Omental fat pad (tissue), 4 donors: Measurements from ENCODE around the gene PRKD1. TPM values are rescaled to one million over a fixed set of nuclear protein-coding genes. Genes with fewer than 3 reads are reported as not detected.
"Not testable (repeated sequence)": the region's sequence is repeated elsewhere in the genome, so short reads cannot be mapped to it uniquely, and the experiment has no call there.

Experiments
- ATAC-seq: fragments of 150-250 bp; one replicate; pipeline ENCODE4 v1.9.1; 2016; ENCODE audit warnings: mild to moderate bottlenecking, moderate library complexity; ENCODE audit not compliant: low FRiP score
- DNase-seq: peaks from one replicate; pipeline ENCODE4 v3.0.0-alpha.2; 2019; ENCODE audit warnings: low spot score
- CTCF ChIP-seq, 3 donors: fragments of 450-650 bp; IDR thresholded peaks; one replicate each; pipeline ENCODE4 v1.5.1; 2016 to 2017; ENCODE audit warnings: antibody characterized with exemption in 3 of 3, mild to moderate bottlenecking in 3 of 3, moderate library complexity in 2 of 3
- total RNA-seq, 4 donors: library from RNA; depleted of rRNA; stranded (reverse); fragments of >200 nt; gene quantifications; one replicate each; pipeline ENCODE4 v1.1.0, GENCODE V29; 2016

PRKD1 gene
- total RNA-seq, 4 donors from 2014 or later: 9.1 to 34.7 (median 14.6) TPM

- no peak for TF ChIP-seq CTCF (IDR thresholded peaks at IDR 0.05)
- ATAC-seq (no peak), DNase-seq (no peak)
Observed at GRCh38 chr14:29842228-29842627, 85.4 kb downstream of the PRKD1 start.

- DNase-seq, ATAC-seq: not testable (repeated sequence)
Observed at GRCh38 chr14:29840369-29840892, 87.2 kb downstream of the PRKD1 start.

DNA sequence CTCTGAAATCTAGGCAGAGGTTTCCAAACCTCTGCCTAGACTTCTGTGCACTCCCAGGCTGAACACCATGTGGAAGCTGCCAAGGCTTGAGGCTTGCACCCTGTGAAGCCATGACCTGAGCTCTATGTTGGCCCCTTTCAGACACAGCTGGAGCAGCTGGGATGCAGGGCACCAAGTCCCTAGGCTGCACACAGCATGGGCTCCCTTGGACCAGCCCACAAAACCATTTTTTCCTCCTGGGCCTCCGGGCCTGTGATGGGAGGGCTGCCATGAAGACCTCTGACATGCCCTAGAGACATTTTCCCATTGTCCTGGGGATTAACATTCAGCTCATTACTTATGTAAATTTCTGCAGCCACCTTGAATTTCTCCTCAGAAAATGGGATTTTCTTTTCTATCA is 88.0 kb downstream of the PRKD1 start:
- ATAC-seq, DNase-seq: not testable (repeated sequence)

DNA sequence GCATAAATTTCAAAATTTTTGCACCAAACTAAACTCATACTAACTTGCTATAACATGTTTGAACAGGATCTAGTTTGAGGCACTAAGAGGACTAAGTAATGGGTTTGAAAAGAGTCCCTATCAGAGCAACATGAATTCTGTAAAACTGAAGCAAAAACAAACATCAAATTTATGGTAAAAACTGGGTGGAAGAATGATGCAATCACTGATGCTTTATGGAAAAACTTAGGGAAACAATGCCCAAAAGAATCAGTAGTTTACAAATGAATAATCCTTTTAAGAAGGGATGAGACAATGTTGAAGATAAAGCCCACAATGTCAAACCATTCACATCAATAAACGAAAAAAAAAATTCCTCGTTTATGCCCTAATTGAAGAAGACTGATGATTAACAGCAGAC is 88.9 kb downstream of the PRKD1 start:
- no peak for DNase-seq
- TF ChIP-seq CTCF (IDR thresholded peaks at IDR 0.05): no peak
- no peak for ATAC-seq

DNA sequence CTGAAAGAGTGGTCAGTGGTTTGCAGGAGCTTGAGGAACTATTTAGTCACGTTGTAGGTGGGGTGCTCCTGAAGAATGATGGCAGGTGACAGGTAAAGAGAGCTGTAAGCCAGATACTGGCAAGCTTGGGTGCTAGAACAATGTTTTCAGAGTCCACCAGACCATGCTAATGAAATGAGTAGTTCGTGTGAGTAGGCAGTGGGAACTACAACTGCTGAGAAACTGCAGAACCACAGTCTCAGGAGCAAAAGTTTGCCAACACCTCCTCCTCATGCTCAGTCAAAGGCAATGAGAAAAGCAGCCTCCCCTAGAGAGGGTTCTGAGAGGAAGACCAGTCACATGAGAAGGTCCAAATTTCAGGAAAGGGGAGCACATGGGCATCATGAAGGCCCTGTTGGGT is 91.3 kb downstream of the PRKD1 start:
- ATAC-seq (no peak), DNase-seq (no peak)
- TF ChIP-seq CTCF (IDR thresholded peaks at IDR 0.05): no peak

DNA sequence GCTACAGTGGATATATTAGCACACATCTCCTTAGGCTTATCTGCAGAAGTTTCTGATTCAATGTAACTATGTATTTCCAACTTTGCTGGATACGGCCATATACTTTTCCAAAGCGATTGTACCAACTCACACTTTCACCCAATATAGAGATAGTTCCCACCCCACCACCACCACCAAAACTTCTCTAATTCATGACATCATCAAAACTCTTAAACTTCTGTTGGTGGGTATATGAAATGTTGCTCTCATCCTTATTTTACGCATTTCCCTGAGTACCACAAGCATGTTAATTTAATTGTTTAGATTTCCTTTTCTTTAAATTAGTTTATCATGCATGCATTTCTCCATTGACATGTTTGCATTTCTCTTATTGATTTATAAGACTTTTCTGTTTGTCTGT is 95.6 kb downstream of the PRKD1 start:
- ATAC-seq (no peak), DNase-seq (no peak)
- no peak for TF ChIP-seq CTCF (IDR thresholded peaks at IDR 0.05)

- ATAC-seq (no peak), DNase-seq (no peak)
- TF ChIP-seq CTCF (IDR thresholded peaks at IDR 0.05): no peak
Observed at GRCh38 chr14:29829851-29830250, 97.8 kb downstream of the PRKD1 start.

DNA sequence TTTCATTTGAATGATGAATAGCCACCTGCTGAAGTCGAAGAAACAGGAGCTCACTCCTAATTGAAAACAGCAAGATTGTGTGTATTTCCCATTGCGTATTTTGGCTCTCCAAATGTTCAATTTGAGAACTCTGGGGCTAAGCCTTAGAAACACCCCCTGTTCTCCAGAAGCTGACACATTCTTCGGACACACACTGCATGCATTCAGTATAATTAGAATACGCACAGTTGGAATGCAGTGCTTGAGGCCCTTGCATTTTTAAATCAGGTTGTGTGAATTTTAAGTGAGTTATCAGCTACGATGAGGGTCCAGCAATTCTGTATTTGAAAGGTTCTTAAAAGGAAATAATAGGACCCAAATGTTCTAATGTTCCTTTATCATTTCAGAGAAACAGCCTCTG is 103.8 kb downstream of the PRKD1 start:
- ATAC-seq (no peak), DNase-seq (no peak)

More for the DNA sequence above, 103.8 kb downstream of the PRKD1 start:
- no peak for TF ChIP-seq CTCF (IDR thresholded peaks at IDR 0.05)
